Measurements from ENCODE around the gene CDKN2AIP.
"Not testable (repeated sequence)": the region's sequence is repeated elsewhere in the genome, so short reads cannot be mapped to it uniquely, and the experiment has no call there.

CDKN2AIP gene

DNA sequence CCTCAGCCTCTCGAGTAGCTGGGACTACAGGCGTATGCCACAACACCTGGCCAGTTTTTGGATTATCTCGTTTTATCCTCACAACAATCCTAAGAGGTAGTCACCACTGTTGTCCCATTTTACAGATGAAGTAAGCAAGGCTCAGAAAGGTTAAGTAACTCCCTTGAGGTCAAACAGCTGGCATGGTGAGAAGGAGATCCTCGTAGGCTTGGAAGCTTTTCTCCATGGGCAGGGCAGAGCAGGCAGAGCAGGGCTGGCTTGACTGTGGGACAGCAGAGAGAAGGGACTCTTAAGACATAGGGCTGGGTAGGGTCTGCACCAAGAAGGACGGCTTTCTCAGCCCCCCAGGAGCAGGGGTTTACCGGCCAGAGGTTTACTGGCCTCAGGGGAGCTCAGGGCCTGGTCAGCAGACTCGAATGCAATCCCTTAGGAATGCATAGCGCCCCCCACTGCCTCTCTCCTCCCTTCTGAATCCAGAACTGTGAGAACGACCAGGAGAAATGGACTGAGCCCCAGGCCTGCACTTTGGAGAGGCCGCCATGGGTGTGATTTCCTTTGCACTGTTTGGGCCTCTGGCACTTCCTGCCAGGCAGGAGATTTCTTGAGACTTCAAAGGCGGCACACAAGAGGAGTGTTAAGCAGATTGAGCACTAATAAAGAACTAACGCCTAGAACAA, 14.0 kb upstream of the CDKN2AIP start:
- no peaks in the 10 kb centered on the region for H3K79me2 ChIP-seq (ENCODE audit: low read length)
- TF ChIP-seq, protein P1, sequence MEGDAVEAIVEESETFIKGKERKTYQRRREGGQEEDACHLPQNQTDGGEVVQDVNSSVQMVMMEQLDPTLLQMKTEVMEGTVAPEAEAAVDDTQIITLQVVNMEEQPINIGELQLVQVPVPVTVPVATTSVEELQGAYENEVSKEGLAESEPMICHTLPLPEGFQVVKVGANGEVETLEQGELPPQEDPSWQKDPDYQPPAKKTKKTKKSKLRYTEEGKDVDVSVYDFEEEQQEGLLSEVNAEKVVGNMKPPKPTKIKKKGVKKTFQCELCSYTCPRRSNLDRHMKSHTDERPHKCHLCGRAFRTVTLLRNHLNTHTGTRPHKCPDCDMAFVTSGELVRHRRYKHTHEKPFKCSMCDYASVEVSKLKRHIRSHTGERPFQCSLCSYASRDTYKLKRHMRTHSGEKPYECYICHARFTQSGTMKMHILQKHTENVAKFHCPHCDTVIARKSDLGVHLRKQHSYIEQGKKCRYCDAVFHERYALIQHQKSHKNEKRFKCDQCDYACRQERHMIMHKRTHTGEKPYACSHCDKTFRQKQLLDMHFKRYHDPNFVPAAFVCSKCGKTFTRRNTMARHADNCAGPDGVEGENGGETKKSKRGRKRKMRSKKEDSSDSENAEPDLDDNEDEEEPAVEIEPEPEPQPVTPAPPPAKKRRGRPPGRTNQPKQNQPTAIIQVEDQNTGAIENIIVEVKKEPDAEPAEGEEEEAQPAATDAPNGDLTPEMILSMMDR (IDR thresholded peaks at IDR 0.05; ENCODE audit: low read depth, low read length), result no peak
- H2AFZ ChIP-seq (ENCODE audit: low read depth, low read length), result 0 out of 2 replicates have a peak overlapping the region, but pooled peaks have one; percentile 34
- no peak overlapping the region for H3K4me3 ChIP-seq (ENCODE audit: low read length)
- H3K9ac ChIP-seq (ENCODE audit: low read length), result no peak overlapping the region
- no peaks in the 10 kb centered on the region for H3K4me1 ChIP-seq (ENCODE audit: low read length)
- H3K9me3 ChIP-seq (ENCODE audit: insufficient read depth, low read length), result no peaks in the 10 kb centered on the region
- H4K20me1 ChIP-seq (ENCODE audit: insufficient read depth, low read length), result no peaks in the 10 kb centered on the region
- no peak overlapping the region for H3K27ac ChIP-seq (ENCODE audit: low read length)
- H3K27me3 ChIP-seq (ENCODE audit: low read depth, low read length), result no peaks in the 10 kb centered on the region
- H3K36me3 ChIP-seq (replicated peaks; ENCODE audit: low read depth, low read length), result no peaks in the 10 kb centered on the region
- no peak overlapping the region for H3K4me2 ChIP-seq (ENCODE audit: low read length)

DNA sequence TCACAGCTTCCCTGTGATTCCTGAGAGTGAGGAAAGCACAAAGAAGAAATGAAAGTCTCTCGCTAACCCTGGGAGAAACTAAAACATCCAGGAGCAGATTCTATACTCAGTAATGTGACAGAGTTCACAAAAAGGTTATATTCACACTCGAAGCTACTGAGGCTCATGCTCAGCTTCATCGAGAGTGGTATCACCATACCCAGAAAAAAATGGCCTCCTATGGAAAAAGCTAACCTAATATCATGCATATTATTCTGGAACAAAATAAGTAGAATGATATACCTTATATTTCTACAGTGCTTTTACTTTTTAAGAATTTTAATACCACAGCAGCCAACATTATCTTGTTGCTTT, 13.5 kb upstream of the CDKN2AIP start:
- H3K4me2 ChIP-seq (ENCODE audit: low read length), result no peak overlapping the region
- no peak for TF ChIP-seq EZH2phosphoT487 (IDR thresholded peaks at IDR 0.05; ENCODE audit: low read depth)
- TF ChIP-seq, protein P1 (IDR thresholded peaks at IDR 0.05; ENCODE audit: low read depth, low read length), result no peak
- no peaks in the 10 kb centered on the region for H4K20me1 ChIP-seq (ENCODE audit: insufficient read depth, low read length)
- no peaks in the 10 kb centered on the region for H3K36me3 ChIP-seq (replicated peaks; ENCODE audit: low read depth, low read length)
- no peaks in the 10 kb centered on the region for H3K79me2 ChIP-seq (ENCODE audit: low read length)
- H3K4me3 ChIP-seq (ENCODE audit: low read length), result no peak overlapping the region
- H3K4me1 ChIP-seq (ENCODE audit: low read length), result no peaks in the 10 kb centered on the region
- H3K9me3 ChIP-seq (ENCODE audit: insufficient read depth, low read length), result no peaks in the 10 kb centered on the region
- 0 out of 2 replicates have a peak overlapping the region, but pooled peaks have one; percentile 34 for H2AFZ ChIP-seq (ENCODE audit: low read depth, low read length)
- H3K27ac ChIP-seq (ENCODE audit: low read length), result no peak overlapping the region
- H3K9ac ChIP-seq (ENCODE audit: low read length), result no peak overlapping the region
- no peaks in the 10 kb centered on the region for H3K27me3 ChIP-seq (ENCODE audit: low read depth, low read length)

DNA sequence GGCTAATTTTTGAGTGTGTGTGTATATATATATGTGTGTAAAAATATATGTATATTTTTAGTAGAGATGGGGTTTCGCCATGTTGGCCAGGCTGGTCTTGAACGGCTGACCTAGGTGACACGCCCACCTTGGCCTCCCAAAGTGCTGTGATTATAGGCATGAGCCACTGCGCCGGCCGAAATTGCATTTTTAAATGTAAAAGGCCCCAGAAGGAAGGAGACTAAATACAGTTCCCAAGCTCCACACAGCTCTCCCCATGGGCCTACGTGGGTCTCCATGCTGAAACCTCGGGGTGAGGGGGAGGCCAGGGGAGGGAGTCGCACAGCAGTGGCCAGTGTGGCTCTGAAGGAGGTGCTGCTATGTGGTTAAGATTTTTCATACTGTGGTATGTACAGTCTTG, 12.8 kb upstream of the CDKN2AIP start:
- Histone ChIP-seq H3K4me3 (ENCODE audit: low read length) (no peak overlapping the region), H3K36me3 (replicated peaks; ENCODE audit: low read depth, low read length) (no peaks in the 10 kb centered on the region), H3K9me3 (ENCODE audit: insufficient read depth, low read length) (no peaks in the 10 kb centered on the region), H3K27me3 (ENCODE audit: low read depth, low read length) (no peaks in the 10 kb centered on the region), H3K4me2 (ENCODE audit: low read length) (no peak overlapping the region), H4K20me1 (ENCODE audit: insufficient read depth, low read length) (no peaks in the 10 kb centered on the region), H2AFZ (ENCODE audit: low read depth, low read length) (no peak overlapping the region), H3K4me1 (ENCODE audit: low read length) (no peaks in the 10 kb centered on the region), H3K9ac (ENCODE audit: low read length) (no peak overlapping the region), H3K27ac (ENCODE audit: low read length) (no peak overlapping the region), H3K79me2 (ENCODE audit: low read length) (no peaks in the 10 kb centered on the region)
- TF ChIP-seq, protein P1 (IDR thresholded peaks at IDR 0.05; ENCODE audit: low read depth, low read length), result no peak
- no peak for TF ChIP-seq EZH2phosphoT487 (IDR thresholded peaks at IDR 0.05; ENCODE audit: low read depth)

GRCh38 chr4:183433183-183433582, 11.3 kb upstream of the CDKN2AIP start:
- H3K36me3 ChIP-seq (replicated peaks; ENCODE audit: low read depth, low read length); H3K27ac ChIP-seq (ENCODE audit: low read length); H3K9me3 ChIP-seq (ENCODE audit: insufficient read depth, low read length); H3K4me1 ChIP-seq (ENCODE audit: low read length); H3K27me3 ChIP-seq (ENCODE audit: low read depth, low read length); H2AFZ ChIP-seq (ENCODE audit: low read depth, low read length); H3K9ac ChIP-seq (ENCODE audit: low read length); H3K79me2 ChIP-seq (ENCODE audit: low read length); H3K4me2 ChIP-seq (ENCODE audit: low read length); H4K20me1 ChIP-seq (ENCODE audit: insufficient read depth, low read length); H3K4me3 ChIP-seq (ENCODE audit: low read length): not testable (repeated sequence)

Data from OCI-LY3 (cell line).